Cortex of kidney (tissue), 1 donor: Measurements from ENCODE around the gene CD300LG.
"Not testable (repeated sequence)": the region's sequence is repeated elsewhere in the genome, so short reads cannot be mapped to it uniquely, and the experiment has no call there.

ENCODE experiments used
- DNase-seq: peaks from one replicate; lab custom pipeline; 2025; lab: John Stamatoyannopoulos, UW

CD300LG gene

DNA sequence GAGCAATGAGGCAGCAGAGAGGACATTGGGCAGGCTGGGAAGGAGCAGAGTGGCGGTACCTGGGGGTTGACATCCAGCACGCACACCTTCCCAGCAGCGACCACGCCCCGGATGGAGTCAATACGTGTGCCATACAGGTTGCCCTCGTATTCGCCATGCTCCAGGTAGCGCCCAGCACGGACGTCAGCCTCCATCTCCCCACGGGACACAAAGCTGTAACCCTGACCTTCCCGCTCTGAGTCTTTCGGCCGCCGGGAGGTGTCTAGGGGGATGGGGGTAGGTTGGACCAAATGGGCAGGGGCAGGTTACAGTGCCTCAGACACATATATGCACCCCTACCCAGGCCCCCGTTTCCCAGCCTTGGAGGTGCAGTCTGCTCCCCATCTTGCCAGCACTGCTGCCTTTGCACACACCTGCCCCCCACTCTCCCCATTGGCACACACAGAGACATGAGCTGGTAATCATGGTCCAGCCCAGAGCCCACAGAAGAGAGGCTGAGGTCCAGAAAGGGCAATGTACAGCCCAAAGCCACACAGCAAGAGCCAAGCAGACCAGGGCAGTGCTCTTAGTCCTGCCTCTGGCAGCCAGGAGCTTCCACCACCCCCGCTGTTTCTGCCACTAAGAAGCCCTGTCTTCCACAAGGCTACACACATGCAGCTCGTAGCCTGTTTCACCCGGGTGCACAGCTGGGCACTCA lies 32.9 kb downstream of the CD300LG start:
- no peak for DNase-seq

DNA sequence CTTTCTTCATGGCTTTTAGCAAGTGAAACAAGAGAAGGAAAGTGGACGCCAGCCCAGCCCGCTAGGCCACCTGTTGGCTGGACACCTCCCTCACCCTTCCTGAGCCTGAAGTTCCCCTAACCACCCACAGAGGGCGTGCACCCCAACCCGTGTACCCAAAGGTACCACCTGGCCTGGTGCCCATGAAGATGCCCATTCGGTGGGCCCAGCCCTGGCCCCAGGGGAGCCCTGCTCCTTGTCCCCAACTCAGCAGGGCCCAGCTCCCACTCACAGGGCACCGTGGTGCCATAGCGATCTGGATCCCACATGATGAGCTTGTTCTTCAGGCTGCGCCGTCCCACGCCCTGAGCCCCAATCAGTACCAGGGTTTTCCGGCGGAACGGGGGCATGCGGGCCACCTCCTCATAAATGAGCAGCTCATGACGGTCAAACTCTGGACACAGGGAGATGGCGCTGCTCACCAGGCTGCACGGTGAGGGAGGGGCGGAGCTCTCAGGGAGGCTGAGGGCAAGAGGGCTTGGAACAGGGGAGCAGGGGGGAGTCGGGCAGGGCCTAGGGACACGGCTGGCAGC lies 33.5 kb downstream of the CD300LG start:
- no peak for DNase-seq

DNA sequence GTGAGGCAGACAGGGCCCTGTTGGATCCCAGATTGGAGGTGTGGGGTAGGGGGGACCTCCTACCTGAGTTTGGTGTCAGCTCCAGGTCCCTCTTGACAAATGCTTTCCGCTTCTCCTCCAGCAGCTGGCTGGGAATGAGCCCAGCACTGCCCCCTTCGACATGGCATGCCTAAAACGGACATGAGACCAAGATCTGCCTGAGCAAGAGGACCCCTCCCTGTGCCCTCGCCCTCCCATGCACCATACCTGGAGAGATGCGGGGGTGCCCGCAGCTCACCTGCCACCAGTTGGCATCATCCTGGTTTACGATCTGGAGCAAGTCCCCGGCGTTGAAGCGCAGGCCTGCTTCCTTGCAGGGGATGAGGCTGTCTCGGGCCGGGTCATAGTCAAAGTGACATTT lies 34.2 kb downstream of the CD300LG start:
- DNase-seq: no peak

DNA sequence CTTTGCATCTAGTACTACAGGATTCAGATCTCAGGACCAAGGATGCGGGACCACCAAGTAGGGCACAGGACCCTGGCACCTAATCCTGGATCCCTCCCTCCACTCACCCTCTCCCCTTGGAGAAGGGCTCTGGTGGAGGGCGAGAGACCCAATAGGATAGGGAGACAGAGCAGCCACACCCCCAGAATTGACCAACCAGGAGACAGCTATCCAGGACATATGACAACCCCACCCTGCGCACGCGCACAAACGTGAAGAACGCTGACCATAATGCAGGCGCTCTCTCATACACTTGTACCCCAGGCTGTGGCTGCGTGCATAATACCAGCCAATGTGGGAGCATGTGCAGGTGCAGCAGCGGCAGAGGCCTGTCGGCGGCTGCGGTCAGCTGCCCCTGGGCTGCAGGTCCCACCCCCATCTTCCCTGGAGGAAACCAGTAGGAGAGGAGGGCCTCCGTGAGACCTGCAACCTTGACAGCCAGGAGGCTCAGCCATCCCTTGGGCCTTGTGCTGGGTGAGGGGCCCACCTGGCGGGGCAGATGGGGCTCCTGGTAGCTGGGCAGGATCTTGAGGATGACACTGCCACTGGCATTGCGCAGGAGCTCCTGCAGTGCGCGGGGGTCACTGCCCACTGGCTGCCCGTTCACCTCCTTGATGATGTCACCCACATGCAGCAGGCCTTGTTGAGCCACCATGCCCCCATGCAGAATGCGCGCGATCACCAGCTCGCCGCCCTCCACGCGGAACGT lies 35.0 kb downstream of the CD300LG start:
- no peak for DNase-seq

DNA sequence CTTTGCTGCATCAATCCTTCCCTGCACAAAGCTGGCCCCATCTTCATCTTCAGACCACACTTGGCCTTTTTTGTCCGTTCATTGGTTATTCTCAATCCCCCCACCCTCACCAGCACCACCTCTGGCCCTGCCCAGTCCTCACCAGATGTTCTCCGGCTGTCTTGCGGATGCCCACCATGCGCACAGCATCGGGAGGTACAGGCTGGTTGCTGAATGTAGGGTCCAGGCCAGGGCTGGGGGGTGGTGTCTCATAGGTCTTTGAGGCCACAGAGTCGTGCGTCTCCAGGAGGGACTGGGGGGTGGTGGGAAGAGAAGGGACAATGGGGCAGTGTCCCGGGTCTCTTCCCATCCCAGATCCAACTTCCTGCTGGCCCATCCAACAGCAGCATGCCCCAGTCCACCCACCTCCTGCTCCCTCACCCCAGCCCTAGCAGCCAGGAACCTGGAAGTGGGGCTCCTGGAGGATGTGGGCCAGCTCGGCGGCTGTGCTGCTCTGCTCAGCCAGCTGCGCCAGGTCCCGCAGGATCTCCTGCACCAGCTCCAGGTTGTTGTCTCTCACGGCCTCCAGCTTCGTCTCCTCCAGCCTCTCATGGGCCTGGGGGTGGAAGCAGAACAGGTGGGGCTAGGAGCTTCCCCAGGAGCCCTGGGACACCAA lies 35.9 kb downstream of the CD300LG start:
- DNase-seq: no peak

DNA sequence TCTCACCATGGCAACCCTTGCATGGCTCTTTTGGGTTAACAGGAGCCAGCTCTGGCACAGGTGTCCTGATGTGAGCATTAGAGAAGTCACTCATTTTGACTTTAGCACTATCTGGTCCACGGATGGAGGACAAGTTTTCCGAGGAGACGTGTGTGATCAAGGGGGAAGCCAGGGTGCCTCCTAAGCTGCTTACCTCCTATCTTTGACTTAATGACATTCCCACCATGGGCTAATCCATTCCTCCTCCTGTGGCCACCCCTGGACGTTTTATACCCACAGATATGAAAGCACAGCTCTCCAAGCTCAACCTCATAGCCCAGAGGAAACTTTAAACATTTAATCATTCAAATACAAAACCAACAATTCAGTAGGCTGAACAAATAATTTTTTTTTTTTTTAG lies 41.6 kb downstream of the CD300LG start:
- no peak for DNase-seq

DNA sequence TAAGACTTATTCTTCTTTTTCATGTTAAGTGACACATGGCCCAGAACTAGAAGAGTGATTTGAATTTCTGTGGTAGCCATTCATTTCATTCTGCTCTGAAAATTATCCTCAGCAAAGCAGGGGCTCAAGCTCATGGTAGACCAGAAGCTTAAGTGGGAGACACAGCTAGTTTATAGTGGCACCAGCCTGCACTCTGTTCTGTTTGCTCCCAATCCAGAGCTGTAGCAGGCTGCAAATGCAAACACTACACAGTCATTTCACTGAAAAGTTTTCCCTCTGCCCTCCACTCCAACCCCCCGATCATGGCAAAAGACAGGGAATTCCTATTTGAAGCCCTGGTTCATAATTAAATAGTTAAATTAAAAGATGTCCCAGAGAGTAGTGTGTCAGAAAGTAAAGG lies 43.3 kb downstream of the CD300LG start:
- no peak for DNase-seq

DNA sequence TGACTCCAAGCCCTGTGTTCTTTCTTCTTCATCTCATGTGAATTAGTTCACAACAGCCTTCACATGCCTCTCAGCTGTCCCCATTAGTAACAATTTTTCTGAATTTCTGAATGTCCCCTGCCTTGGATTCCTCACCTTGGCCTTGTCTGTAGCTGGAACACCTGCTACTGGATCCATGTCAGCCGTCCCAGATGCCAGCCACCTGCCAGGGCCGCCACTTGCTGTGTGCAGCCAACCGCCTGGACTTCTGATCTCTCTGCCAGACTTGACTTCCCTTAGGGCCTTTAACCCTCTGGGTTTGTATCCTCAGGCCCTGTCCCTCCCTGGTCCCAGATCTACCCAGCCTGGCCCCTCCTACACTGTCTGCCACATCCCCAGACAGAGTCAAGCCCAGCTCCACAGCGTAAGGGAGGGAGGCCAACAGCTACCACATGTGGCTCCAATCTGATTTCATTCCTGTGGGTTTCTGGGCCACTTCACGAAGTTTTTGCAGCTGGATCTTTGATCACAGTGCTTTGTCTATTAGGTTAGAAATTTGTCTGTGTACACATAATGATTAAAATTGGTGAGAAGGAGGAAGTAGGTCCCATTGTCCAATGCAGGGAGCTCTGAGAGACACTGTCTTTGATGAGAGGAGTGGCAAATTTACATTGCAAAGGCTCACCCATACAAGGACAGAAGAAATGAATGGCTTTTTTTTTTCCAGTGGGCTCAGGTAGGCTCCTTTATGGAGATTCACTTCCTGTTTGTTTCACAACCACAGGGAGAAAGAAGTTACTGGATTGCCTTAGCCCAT lies 45.1 kb downstream of the CD300LG start:
- no peak for DNase-seq

DNA sequence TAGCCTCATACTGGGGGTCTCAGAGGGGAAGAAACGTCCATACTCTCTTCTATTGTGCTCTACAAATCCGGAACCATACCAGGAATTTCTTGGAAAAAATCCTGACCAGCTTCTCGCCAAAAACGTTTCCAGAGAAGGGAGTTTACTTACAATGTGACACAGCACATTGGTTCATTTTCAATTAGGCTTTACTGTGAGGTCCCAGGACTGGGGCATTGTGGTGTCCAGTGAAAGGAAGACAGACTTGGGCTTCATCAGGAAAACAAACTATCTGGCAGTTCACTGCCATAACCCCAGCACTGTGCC lies 45.6 kb downstream of the CD300LG start:
- no peak for DNase-seq

DNA sequence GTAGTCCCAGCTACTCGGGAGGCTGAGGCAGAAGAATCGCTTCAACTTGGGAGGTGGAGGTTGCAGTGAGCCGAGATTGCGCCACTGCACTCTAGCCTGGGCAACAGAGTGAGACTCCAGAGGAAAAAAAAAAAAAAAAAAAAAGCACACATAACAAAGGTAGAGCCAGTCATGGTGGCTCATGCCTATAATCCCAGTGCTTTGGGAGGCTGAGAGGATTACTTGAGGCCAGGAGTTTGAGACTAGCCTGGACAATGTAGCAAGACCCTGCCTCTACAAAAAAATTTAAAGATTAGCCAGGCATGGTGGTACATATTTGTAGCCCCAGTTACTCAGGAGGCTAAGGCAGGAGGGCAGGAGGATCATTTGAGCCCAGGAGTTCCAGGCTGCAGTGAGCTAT lies 47.5 kb downstream of the CD300LG start:
- not testable (repeated sequence) for DNase-seq

DNA sequence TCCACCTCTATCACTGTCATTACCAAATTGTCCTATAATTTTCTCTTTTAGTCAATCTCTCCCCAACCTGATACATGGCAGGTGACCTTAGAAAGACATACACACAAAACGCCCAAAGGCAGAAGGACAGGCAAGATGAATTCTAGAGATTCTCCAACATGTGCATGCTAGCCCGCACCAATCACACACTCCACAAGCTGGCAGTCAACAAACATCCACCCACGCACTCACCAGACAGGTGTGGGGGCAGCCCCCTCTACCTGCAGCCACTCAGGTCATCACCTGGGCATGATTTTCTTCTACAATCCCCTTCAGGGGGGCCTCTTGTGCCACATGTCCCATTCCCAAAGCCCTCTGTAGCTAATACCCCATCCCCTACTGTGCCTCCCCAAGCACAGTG lies 50.9 kb downstream of the CD300LG start:
- DNase-seq: no peak

DNA sequence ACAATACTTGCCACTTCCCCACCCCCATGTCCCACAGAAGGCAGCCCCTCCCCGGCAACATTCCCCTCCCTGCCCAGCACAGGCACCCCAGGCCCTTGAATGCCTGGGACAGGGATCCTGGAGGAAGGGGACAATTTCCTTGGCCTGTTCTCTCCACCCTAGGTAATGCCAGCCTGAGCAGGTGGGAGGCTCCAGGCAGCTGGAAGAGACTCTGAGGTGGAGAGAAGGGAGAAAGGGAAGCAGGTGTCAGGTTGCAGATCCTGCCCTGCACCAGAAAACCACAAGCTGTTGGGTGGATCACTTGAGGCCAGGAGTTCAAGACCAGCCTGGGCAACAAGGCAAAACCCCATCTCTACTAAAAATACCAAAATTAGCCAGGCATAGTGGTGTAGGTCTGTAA lies 51.5 kb downstream of the CD300LG start:
- no peak for DNase-seq

DNA sequence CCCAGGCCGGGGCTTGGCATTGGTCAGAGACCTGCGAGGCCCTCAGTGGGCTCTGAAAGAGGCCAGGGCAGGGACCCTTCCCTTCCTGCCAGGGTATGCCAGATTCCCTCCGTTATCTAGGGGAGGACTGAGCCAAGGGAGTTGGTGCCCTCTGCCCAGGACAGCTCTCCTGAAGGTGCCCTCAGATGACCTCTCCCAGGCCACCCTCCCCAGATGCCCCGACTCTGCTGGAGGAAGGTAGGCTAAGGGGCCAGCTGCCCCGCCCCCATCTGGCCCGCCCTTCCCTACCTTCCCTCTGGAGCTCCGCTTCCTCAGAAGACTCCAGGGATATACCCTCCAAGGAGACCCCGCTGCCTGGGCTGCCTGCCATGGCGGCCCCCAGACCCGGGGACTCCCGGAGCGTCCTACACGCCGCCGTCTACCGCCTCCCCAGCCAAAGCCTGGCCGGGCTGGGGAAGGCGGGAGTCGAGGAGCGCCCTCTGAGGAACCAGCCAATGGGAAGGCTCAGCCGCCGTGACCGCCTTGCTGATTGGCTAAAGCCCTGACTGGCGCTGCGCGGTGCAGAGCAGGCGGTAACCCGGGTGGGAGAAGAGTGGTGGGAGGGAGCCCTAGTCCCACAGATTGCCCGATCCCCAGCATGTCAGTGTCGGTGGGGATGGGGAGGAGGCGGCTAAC lies 53.3 kb downstream of the CD300LG start:
- no peak for DNase-seq

DNA sequence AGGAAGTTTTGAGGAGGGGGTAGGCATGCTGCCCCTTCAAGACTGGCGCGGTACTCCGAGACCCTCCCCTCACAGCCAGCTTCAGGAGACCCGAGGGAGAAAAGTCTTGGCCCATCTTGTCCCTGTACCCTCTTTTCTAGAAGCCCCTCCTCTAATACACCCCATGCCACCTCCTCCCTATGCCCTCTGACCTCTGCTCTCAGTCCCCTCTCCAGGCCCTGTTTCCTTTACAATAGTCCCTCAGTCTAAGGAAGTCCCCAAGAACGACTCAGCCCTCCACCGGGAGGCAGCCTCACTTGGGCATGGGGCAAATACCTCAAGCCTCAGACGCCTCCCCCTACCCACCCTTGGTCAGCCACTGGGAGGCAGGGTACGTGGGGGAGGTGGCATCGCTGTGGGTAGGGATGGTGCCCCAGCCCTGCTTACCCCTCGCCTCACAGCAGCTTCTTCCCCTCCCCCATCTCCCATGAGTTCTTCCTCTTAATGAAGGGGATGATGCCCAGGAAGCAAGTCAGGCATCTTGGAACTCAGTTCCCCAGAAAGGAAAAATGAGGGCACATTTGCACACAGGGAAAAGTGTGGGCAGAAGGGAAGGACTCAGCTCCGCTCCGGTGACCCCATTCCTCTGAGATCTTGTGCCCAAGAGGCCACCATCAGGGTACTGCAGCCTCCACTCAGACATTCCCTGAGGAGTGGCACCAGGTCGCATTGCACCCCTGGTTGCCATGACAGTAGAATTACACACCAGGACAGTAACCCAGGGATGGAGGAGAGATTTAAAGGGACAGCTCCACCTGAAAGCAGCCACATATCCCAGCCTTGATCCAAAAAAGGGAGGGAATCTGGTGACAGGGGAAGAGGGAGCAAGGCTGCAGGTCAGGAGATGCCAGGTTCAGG lies 54.1 kb downstream of the CD300LG start:
- DNase-seq: no peak

DNA sequence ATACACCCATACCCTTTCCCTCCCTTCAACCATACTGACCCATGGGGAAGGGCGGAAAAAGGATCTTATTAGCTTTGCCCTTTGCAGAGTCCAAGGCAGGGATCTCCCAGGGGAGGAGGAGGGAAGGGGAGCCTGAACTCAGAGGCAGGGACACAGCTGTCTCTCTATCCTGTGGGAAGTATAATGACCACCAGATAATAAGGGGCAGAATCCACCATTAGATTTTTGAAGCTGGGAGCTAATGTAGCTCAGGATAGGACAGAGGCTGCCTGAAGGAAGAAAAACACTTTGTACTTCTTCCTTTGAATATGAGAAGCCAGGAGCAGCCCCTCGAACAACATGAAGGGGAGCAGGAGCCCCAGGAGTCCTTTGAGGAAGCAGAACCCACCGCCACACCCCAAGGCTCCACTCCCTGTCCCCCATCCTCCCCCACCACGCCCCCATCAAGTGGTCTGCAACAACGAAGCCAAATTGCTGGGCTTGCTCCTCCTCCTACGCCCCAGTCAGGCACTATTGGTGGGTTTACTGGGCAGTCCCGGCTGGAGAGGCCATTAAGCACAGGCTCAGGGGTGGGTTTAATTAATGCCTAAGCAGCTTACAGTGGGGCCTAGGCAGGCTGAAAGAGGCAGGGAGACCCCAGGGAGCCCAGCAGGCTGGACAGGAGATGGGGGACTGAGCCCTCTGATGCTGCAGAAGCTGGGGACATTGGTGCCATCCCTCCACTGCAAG lies 55.0 kb downstream of the CD300LG start:
- no peak for DNase-seq

DNA sequence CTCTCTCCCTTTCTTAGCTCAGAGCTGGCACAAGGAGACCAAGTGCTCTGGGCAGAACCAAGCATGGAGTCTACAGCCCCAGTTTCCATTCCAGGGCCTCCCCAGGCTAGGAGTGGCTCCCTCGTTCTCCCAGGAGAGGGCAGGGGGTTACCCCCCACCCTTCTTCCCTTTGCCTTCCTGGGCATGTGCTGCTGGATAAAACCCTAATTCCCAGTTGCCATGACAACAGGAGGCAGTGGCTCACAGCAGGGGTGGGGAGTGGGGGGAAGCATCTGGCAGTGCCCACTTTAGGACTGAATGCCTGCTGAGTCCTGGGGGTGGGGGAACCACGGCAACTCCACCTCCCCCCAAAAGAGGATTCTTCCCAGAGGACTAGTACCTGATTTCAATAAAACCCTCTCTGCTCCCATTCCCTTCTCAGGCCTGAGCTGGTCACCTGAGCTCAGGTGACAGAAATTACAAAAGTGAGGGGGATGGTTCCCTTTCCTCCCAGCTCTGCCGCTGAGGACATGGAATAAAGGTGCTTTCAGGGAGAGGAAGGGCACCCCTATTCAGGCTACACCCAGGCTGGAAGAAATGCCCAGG lies 58.5 kb downstream of the CD300LG start:
- no peak for DNase-seq

DNA sequence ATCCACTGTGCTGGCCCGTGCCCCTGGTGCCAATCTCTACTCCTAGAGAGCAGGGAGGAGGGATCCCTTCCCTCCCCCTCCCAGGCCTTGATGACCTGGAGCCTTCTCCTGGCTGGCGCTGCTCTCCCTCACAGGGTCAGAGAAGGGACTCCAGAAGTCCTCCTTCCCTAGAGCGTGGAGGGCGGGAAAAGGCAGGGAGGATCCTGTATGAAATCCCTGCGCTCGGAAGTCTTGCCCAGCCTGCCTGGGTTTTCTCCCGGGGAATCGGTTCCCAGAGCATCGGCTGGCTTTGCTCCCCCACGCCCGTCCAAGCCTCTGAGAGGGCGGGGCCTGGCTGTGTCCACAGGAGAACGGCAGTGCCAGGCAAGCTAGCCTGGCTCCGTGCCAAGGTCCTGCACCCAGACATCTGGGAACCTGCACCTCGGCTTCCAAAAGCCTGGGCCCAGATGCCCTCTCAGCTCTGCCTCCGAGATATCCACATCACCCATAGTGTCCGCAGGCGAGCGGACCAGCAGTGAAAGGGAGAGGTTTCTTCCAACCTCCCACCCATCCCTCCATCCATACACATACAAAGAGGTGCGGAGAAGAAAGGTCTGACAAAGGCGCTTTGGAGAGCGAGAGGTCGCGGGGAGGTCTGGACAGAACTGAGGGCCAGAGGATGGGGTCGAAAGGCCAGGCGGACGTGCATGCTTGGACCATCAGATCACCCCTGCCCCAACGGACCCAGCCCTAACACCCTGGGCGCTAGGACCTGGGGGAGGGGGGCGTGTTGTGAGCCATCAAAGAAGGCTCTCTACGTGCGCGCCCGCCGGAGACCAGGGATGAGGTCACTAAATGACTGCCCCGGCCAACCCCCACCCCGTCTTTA lies 59.2 kb downstream of the CD300LG start:
- no peak for DNase-seq

DNA sequence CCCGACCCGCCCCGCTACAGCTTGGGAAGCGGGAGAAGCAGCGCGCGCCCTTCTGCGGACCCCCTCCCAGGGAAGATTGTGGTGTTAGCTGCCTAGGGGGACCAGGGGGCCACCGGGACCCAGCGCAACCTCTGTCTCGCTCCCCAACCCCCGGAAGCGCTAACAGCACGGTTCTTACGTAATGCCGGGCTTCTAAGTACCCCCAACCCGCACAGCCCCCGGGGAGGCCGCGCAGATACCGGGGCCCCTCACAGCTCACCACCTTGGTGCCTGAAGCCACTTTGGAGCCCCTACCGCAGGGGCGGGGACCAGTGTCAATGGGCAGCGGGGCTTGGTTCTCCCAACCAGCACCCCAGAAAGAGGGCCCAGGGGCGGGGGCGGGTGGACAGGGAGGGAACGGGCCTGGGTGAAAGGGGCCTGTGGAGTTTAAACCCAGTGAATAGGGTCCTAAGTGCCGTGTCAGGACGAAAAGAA lies 60.0 kb downstream of the CD300LG start:
- no peak for DNase-seq
